Measurements from ENCODE around the gene GRWD1. TPM values are rescaled to one million over a fixed set of nuclear protein-coding genes. Genes with fewer than 3 reads are reported as not detected.

Gene GRWD1
- polyA plus RNA-seq, 1 experiment = 20.0 TPM

- H3K27me3 ChIP-seq (ENCODE audit: control insufficient read depth, insufficient read depth, low read length) = no peaks in the 10 kb centered on the region
- CTCF ChIA-PET = interaction anchor here (1.0 to 1.4 kb wide), 2 partner anchors 14 to 172 kb away, joined by 3 to 4 read pairs; no protein-coding TSS in a partner anchor
Observed at GRCh38 chr19:48417421-48417820, 28.4 kb upstream of the GRWD1 start.

GRCh38 chr19:48418317-48419064 is 27.3 kb upstream of the GRWD1 start:
- Histone ChIP-seq H3K27me3 (ENCODE audit: control insufficient read depth, insufficient read depth, low read length) (no peaks in the 10 kb centered on the region), H3K4me3 (ENCODE audit: low read depth, low read length) (no peak overlapping the region), H3K36me3 (ENCODE audit: control insufficient read depth, insufficient read depth, low read length) (no peaks in the 10 kb centered on the region; the same call in 1 of the 2 replicates)
- ChIA-PET CTCF (no interaction called here), POLR2A (no interaction called here)
- DNase-seq (ENCODE audit: low read depth) = no peak
- no peak for TF ChIP-seq CTCF (IDR thresholded peaks at IDR 0.05; ENCODE audit: insufficient read depth, low read depth, low read length)

More at GRCh38 chr19:48417421-48417820, 28.4 kb upstream of the GRWD1 start:
- Histone ChIP-seq H3K4me3 (ENCODE audit: low read depth, low read length) (no peak overlapping the region), H3K36me3 (ENCODE audit: control insufficient read depth, insufficient read depth, low read length) (no peaks in the 10 kb centered on the region; the same call in 1 of the 2 replicates)
- TF ChIP-seq CTCF (IDR thresholded peaks at IDR 0.05; ENCODE audit: insufficient read depth, low read depth, low read length) = no peak
- POLR2A ChIA-PET = no interaction called here
- DNase-seq (ENCODE audit: low read depth) = no peak

- ChIA-PET CTCF (interaction anchor here (1.1 kb wide), 1 partner anchor 28 kb away, joined by 3 read pairs; the partner anchor contains the start of gene KDELR1), POLR2A (no interaction called here)
- no peak for TF ChIP-seq CTCF (IDR thresholded peaks at IDR 0.05; ENCODE audit: insufficient read depth, low read depth, low read length)
- no peaks in the 10 kb centered on the region for H3K27me3 ChIP-seq (ENCODE audit: control insufficient read depth, insufficient read depth, low read length)
- no peaks in the 10 kb centered on the region; the same call in 1 of the 2 replicates for H3K36me3 ChIP-seq (ENCODE audit: control insufficient read depth, insufficient read depth, low read length)
- H3K4me3 ChIP-seq (ENCODE audit: low read depth, low read length) = no peak overlapping the region
- no peak for DNase-seq (ENCODE audit: low read depth)
Observed at GRCh38 chr19:48419158-48419920, 26.4 kb upstream of the GRWD1 start.

GRCh38 chr19:48421548-48421947 is 24.2 kb upstream of the GRWD1 start:
- Histone ChIP-seq H3K27me3 (ENCODE audit: control insufficient read depth, insufficient read depth, low read length) (no peaks in the 10 kb centered on the region), H3K36me3 (ENCODE audit: control insufficient read depth, insufficient read depth, low read length) (no peaks in the 10 kb centered on the region; the same call in 1 of the 2 replicates), H3K4me3 (ENCODE audit: low read depth, low read length) (no peak overlapping the region)
- DNase-seq (ENCODE audit: low read depth) = no peak
- TF ChIP-seq CTCF (IDR thresholded peaks at IDR 0.05; ENCODE audit: insufficient read depth, low read depth, low read length) = no peak
- ChIA-PET POLR2A (no interaction called here), CTCF (interaction anchor here (0.7 to 1.4 kb wide), 2 partner anchors 11 to 30 kb away, joined by 3 to 4 read pairs; partner anchors contain the start of gene KDELR1)

- Histone ChIP-seq H3K36me3 (ENCODE audit: control insufficient read depth, insufficient read depth, low read length) (no peaks in the 10 kb centered on the region; the same call in 1 of the 2 replicates), H3K4me3 (ENCODE audit: low read depth, low read length) (no peak overlapping the region), H3K27me3 (ENCODE audit: control insufficient read depth, insufficient read depth, low read length) (no peaks in the 10 kb centered on the region)
- POLR2A ChIA-PET = no interaction called here
- TF ChIP-seq CTCF (IDR thresholded peaks at IDR 0.05; ENCODE audit: insufficient read depth, low read depth, low read length) = no peak
- CTCF ChIA-PET = no interaction called here
- DNase-seq (ENCODE audit: low read depth) = peak; percentile 15
Observed at GRCh38 chr19:48424694-48425219, 21.0 kb upstream of the GRWD1 start.

Data from BJ (cell line).